ENCODE measurements around the gene MTMR11.

The MTMR11 gene

GRCh38 chr1:149933208-149933607 is 3.5 kb downstream of the MTMR11 start:
- H3K4me1 ChIP-seq (ENCODE audit: insufficient read depth, low read length), result peaks cover 18% of the 10 kb centered on the region
- no peaks in the 10 kb centered on the region for H4K20me1 ChIP-seq (ENCODE audit: insufficient read depth, low read length)
- H2AFZ ChIP-seq (ENCODE audit: low read depth, low read length), result no peak overlapping the region
- no peak overlapping the region for H3K4me2 ChIP-seq (ENCODE audit: insufficient read depth, low read length)
- H3K36me3 ChIP-seq (ENCODE audit: insufficient read depth, low read length), result no peaks in the 10 kb centered on the region
- TF ChIP-seq EZH2 (IDR thresholded peaks at IDR 0.05; ENCODE audit: borderline replicate concordance, low read depth, low read length, severe bottlenecking), result no peak
- no peak for TF ChIP-seq CTCF (IDR thresholded peaks at IDR 0.05; ENCODE audit: borderline replicate concordance, extremely low read depth, low read length, poor library complexity, severe bottlenecking)
- no peaks in the 10 kb centered on the region for H3K27me3 ChIP-seq (ENCODE audit: insufficient read depth, low read length, poor library complexity)
- no peaks in the 10 kb centered on the region for H3K79me2 ChIP-seq (ENCODE audit: insufficient read depth, low read length)
- ATAC-seq (ENCODE audit: insufficient read depth, low read depth) (no peak), DNase-seq (no peak)
- H3K27ac ChIP-seq (ENCODE audit: low read length), result no peak overlapping the region
- H3K9me3 ChIP-seq (ENCODE audit: insufficient read depth, low read length, severe bottlenecking), result no peaks in the 10 kb centered on the region
- no peak overlapping the region for H3K9ac ChIP-seq (ENCODE audit: low read depth, low read length)
- H3K4me3 ChIP-seq (ENCODE audit: low read depth in 1 of 2, low read length in 2 of 2), result no peak overlapping the region

- no peak for DNase-seq
- peaks cover 13% of the 10 kb centered on the region for H3K4me1 ChIP-seq (ENCODE audit: insufficient read depth, low read length)
- no peaks in the 10 kb centered on the region for H3K9me3 ChIP-seq (ENCODE audit: insufficient read depth, low read length, severe bottlenecking)
- H3K9ac ChIP-seq (ENCODE audit: low read depth, low read length), result no peak overlapping the region
- no peak overlapping the region for H2AFZ ChIP-seq (ENCODE audit: low read depth, low read length)
- peaks cover 1% of the 10 kb centered on the region for H3K79me2 ChIP-seq (ENCODE audit: insufficient read depth, low read length)
- H4K20me1 ChIP-seq (ENCODE audit: insufficient read depth, low read length), result no peaks in the 10 kb centered on the region
- H3K27me3 ChIP-seq (ENCODE audit: insufficient read depth, low read length, poor library complexity), result no peaks in the 10 kb centered on the region
- H3K4me3 ChIP-seq (ENCODE audit: low read depth in 1 of 2, low read length in 2 of 2), result no peak overlapping the region
- no peaks in the 10 kb centered on the region for H3K36me3 ChIP-seq (ENCODE audit: insufficient read depth, low read length)
- ATAC-seq (ENCODE audit: insufficient read depth, low read depth), result no peak
- H3K4me2 ChIP-seq (ENCODE audit: insufficient read depth, low read length), result no peak overlapping the region
- TF ChIP-seq CTCF (IDR thresholded peaks at IDR 0.05; ENCODE audit: borderline replicate concordance, extremely low read depth, low read length, poor library complexity, severe bottlenecking) (no peak), EZH2 (IDR thresholded peaks at IDR 0.05; ENCODE audit: borderline replicate concordance, low read depth, low read length, severe bottlenecking) (no peak)
- no peak overlapping the region for H3K27ac ChIP-seq (ENCODE audit: low read length)
Observed at GRCh38 chr1:149932474-149932873, 4.2 kb downstream of the MTMR11 start.

- peaks cover 9% of the 10 kb centered on the region for H3K36me3 ChIP-seq (ENCODE audit: insufficient read depth, low read length)
- H4K20me1 ChIP-seq (ENCODE audit: insufficient read depth, low read length), result peaks cover 9% of the 10 kb centered on the region
- H3K4me2 ChIP-seq (ENCODE audit: insufficient read depth, low read length), result no peak overlapping the region
- DNase-seq (no peak), ATAC-seq (ENCODE audit: insufficient read depth, low read depth) (no peak)
- H3K4me3 ChIP-seq (ENCODE audit: low read depth in 1 of 2, low read length in 2 of 2), result no peak overlapping the region
- no peaks in the 10 kb centered on the region for H3K9me3 ChIP-seq (ENCODE audit: insufficient read depth, low read length, severe bottlenecking)
- H3K27me3 ChIP-seq (ENCODE audit: insufficient read depth, low read length, poor library complexity), result no peaks in the 10 kb centered on the region
- H2AFZ ChIP-seq (ENCODE audit: low read depth, low read length), result no peak overlapping the region
- TF ChIP-seq CTCF (IDR thresholded peaks at IDR 0.05; ENCODE audit: borderline replicate concordance, extremely low read depth, low read length, poor library complexity, severe bottlenecking), result no peak
- no peak for TF ChIP-seq EZH2 (IDR thresholded peaks at IDR 0.05; ENCODE audit: borderline replicate concordance, low read depth, low read length, severe bottlenecking)
- H3K27ac ChIP-seq (ENCODE audit: low read length), result no peak overlapping the region
- H3K9ac ChIP-seq (ENCODE audit: low read depth, low read length), result no peak overlapping the region
- peaks cover 13% of the 10 kb centered on the region for H3K79me2 ChIP-seq (ENCODE audit: insufficient read depth, low read length)
- H3K4me1 ChIP-seq (ENCODE audit: insufficient read depth, low read length), result peaks cover 19% of the 10 kb centered on the region
Observed at GRCh38 chr1:149931212-149931790, 5.4 kb downstream of the MTMR11 start.

Measured in DND-41 (cell line).